Activated CD8-positive, alpha-beta T cell treated with anti-CD3 and anti-CD28 coated beads for 36 hours (primary cell): Measurements from ENCODE around the gene EXOC4. TPM values are rescaled to one million over a fixed set of nuclear protein-coding genes. Genes with fewer than 3 reads are reported as not detected.

Source experiments
- ATAC-seq: fragments of 200-7000 bp; cut with Tn5 transposase; one replicate; pipeline ENCODE4 v1.10.0; 2021; ENCODE audit warnings: mild to moderate bottlenecking, moderate library complexity
- CTCF ChIA-PET: fragments of 350-600 bp; sonication (Branson Sonifier 250); formaldehyde crosslinking; loops from one replicate; lab custom pipeline; 2021; ENCODE audit warnings: antibody characterized with exemption; lab: Charles Lee
- POLR2A ChIA-PET: fragments of 350-600 bp; sonication (Branson Sonifier 250); formaldehyde crosslinking; loops from one replicate; lab custom pipeline; 2021; ENCODE audit warnings: antibody characterized with exemption; lab: Charles Lee
- DNase-seq: peaks from one replicate; pipeline ENCODE4 v3.0.0-alpha.2; 2020
- H3K27ac Mint-ChIP-seq: one replicate; pipeline ENCODE4 v1.8.0; 2021; ENCODE audit warnings: mild to moderate bottlenecking, mixed read lengths
- H3K27me3 Mint-ChIP-seq: one replicate; pipeline ENCODE4 v1.8.0; 2021; ENCODE audit warnings: mixed read lengths
- H3K36me3 Mint-ChIP-seq: one replicate; pipeline ENCODE4 v1.8.0; 2021; ENCODE audit warnings: low read depth, mixed read lengths
- H3K4me1 Mint-ChIP-seq: one replicate; pipeline ENCODE4 v1.8.0; 2021; ENCODE audit warnings: low read depth, mixed read lengths
- H3K4me3 Mint-ChIP-seq: one replicate; pipeline ENCODE4 v1.8.0; 2021; ENCODE audit warnings: mild to moderate bottlenecking, moderate library complexity, mixed read lengths
- H3K9me3 Mint-ChIP-seq: one replicate; pipeline ENCODE4 v1.8.0; 2021; ENCODE audit warnings: mixed read lengths
- CTCF ChIP-seq: fragments of 200-600 bp; IDR thresholded peaks from one replicate; pipeline ENCODE4 v1.8.0; 2022; ENCODE audit warnings: antibody characterized with exemption, mild to moderate bottlenecking
- intact Hi-C: fragments of 100-400 bp; cut with micrococcal nuclease; formaldehyde crosslinking; loops from one replicate; pipeline ENCODE4 v1.10.0; 2022
- total RNA-seq, 2 experiments: library from RNA; stranded (reverse); gene quantifications; one replicate each; pipeline ENCODE4 v1.2.3, GENCODE V29; 2021

The EXOC4 gene
- total RNA-seq, 2 experiments from 2014 or later = 54.1 to 61.7 TPM

- Mint-ChIP-seq H3K27ac (no peak overlapping the region), H3K36me3 (peaks cover 4% of the 10 kb centered on the region), H3K9me3 (no peaks in the 10 kb centered on the region), H3K4me1 (peaks cover 7% of the 10 kb centered on the region), H3K4me3 (no peak overlapping the region), H3K27me3 (no peaks in the 10 kb centered on the region)
- ATAC-seq (no peak), DNase-seq (no peak)
- intact Hi-C loops = no loop called here
- ChIA-PET CTCF (no interaction called here), POLR2A (no interaction called here)
- no peak for TF ChIP-seq CTCF
These were observed 777.6 kb downstream of the EXOC4 start for GRCh38 chr7:134030460-134030865.

DNA sequence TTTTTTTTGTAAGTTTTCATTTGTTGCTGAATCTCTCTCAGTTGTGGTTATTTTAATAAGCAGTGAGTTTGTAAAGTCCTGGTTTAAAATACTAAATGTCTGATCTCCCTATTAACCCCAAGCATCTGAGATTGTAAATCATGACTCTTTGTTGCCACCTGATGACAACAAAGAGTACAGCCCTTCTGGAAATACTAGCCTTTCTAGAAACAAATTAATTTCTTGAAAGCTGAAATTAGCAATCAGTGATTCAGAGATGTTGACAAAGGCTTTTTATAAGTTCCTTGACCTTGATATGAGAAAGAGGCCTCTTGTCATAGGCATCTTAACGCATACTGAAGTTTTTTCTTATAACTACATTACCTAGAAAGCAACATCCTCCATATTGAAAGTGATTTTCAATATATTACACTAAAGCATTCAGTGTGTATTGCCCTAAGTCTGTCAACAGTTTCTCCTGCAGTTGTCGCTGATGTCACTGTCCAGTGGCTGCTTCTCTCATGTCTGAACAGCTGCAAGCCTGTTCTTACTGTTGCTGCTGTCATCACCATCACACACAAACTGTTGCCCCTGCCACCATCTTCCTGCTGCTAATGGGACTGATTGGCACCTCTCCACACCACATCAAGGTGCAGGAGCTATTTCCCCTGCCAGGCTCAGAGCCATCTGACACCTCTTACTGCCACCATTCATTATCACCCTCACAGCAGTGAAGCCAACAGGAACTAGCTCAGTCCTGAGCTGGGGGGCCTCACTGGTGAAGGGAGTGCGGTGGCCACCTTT is 779.1 kb downstream of the EXOC4 start:
- H3K27ac Mint-ChIP-seq = no peak overlapping the region
- ChIA-PET CTCF (no interaction called here), POLR2A (no interaction called here)
- ATAC-seq (peak; percentile 30), DNase-seq (peak; percentile 12)
- intact Hi-C loops = no loop called here
- H3K27me3 Mint-ChIP-seq = no peaks in the 10 kb centered on the region
- H3K36me3 Mint-ChIP-seq = peaks cover 6% of the 10 kb centered on the region
- H3K9me3 Mint-ChIP-seq = no peaks in the 10 kb centered on the region
- no peak overlapping the region for H3K4me3 Mint-ChIP-seq
- peaks cover 7% of the 10 kb centered on the region for H3K4me1 Mint-ChIP-seq
- TF ChIP-seq CTCF = no peak

DNA sequence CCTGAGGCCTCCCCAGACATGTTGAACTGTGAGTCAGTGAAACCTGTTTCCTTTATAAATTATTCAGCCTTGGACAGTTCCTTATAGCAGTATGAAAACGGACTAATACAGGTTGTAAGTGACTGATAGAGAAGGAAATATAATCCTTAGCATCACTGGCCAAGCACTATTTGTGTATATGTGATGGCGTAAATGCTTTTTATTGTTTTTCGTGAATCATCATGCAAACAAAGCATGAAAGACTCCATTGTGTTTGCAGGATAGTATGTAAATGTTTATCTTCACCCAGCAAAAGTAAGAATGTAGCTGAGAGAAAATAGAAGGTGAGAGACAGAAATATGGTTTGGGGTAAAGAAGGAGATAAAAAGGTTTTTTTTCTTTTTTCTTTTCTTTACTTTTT is 781.8 kb downstream of the EXOC4 start:
- Mint-ChIP-seq H3K4me1 (peaks cover 7% of the 10 kb centered on the region), H3K27ac (no peak overlapping the region), H3K4me3 (no peak overlapping the region), H3K36me3 (peaks cover 5% of the 10 kb centered on the region), H3K27me3 (no peaks in the 10 kb centered on the region), H3K9me3 (no peaks in the 10 kb centered on the region)
- ChIA-PET POLR2A (no interaction called here), CTCF (interaction anchor here (1.1 kb wide), 1 partner anchor 9 kb away, joined by 3 read pairs; no protein-coding TSS in a partner anchor)
- intact Hi-C loops = no loop called here
- TF ChIP-seq CTCF = no peak
- DNase-seq = no peak
- no peak for ATAC-seq

GRCh38 chr7:134037991-134038390 is 785.1 kb downstream of the EXOC4 start:
- H3K36me3 Mint-ChIP-seq = peaks cover 5% of the 10 kb centered on the region
- H3K27ac Mint-ChIP-seq = no peak overlapping the region
- no peaks in the 10 kb centered on the region for H3K27me3 Mint-ChIP-seq
- H3K4me3 Mint-ChIP-seq = no peak overlapping the region
- H3K4me1 Mint-ChIP-seq = no peaks in the 10 kb centered on the region
- no peaks in the 10 kb centered on the region for H3K9me3 Mint-ChIP-seq
- DNase-seq = no peak
- ChIA-PET CTCF (no interaction called here), POLR2A (no interaction called here)
- intact Hi-C loops = no loop called here
- no peak for TF ChIP-seq CTCF
- no peak for ATAC-seq

GRCh38 chr7:134040988-134041387 is 788.1 kb downstream of the EXOC4 start:
- ATAC-seq (no peak), DNase-seq (no peak)
- ChIA-PET CTCF (no interaction called here), POLR2A (no interaction called here)
- Mint-ChIP-seq H3K4me3 (no peak overlapping the region), H3K27ac (no peak overlapping the region), H3K36me3 (peaks cover 9% of the 10 kb centered on the region), H3K27me3 (no peaks in the 10 kb centered on the region), H3K4me1 (no peaks in the 10 kb centered on the region), H3K9me3 (no peaks in the 10 kb centered on the region)
- intact Hi-C loops = no loop called here
- TF ChIP-seq CTCF = no peak
